NCI-H1105 treated with DMSO at 0.1 percent for 48 hours (cell line): ENCODE data around the gene KCNH2.
"Not testable (repeated sequence)": the region's sequence is repeated elsewhere in the genome, so short reads cannot be mapped to it uniquely, and the experiment has no call there.

Experiments used
- DNase-seq: peaks from one replicate; lab custom pipeline; 2025; lab: John Stamatoyannopoulos, UW

KCNH2 gene

GRCh38 chr7:150978126-150978789 lies at the start of gene KCNH2:
KCNH2 (minus strand) TSS chr7:150978321; CDS start chr7:150977913, 408 bp downstream.
- DNase-seq, result peak; percentile 89

- DNase-seq, result not testable (repeated sequence)
Measured at GRCh38 chr7:151027728-151028130, 49.6 kb upstream of the KCNH2 start.

- DNase-seq, result not testable (repeated sequence)
Measured at GRCh38 chr7:151026771-151027727, 48.9 kb upstream of the KCNH2 start.

- no peak for DNase-seq
Measured at GRCh38 chr7:151025924-151026671, 48.0 kb upstream of the KCNH2 start.

- DNase-seq, result no peak
Measured at GRCh38 chr7:151024435-151025056, 46.4 kb upstream of the KCNH2 start, which contains the start of gene ATG9B. ATG9B (minus strand) TSS chr7:151024494; CDS start chr7:151024423, 71 bp downstream.

- DNase-seq, result no peak
Measured at GRCh38 chr7:151023232-151023631, 45.1 kb upstream of the KCNH2 start.

- no peak for DNase-seq
Measured at GRCh38 chr7:151020231-151020630, 42.1 kb upstream of the KCNH2 start.

GRCh38 chr7:151019130-151019447 lies 41.0 kb upstream of the KCNH2 start:
- DNase-seq, result no peak

- no peak for DNase-seq
Measured at GRCh38 chr7:151018421-151019129, 40.5 kb upstream of the KCNH2 start.

GRCh38 chr7:151017953-151018420 lies 39.9 kb upstream of the KCNH2 start:
- DNase-seq, result no peak

- no peak for DNase-seq
Measured at GRCh38 chr7:151017370-151017952, 39.3 kb upstream of the KCNH2 start.

GRCh38 chr7:151016942-151017341 lies 38.8 kb upstream of the KCNH2 start:
- DNase-seq, result no peak

- DNase-seq, result no peak
Measured at GRCh38 chr7:151016505-151016904, 38.4 kb upstream of the KCNH2 start.

GRCh38 chr7:151015967-151016366 lies 37.8 kb upstream of the KCNH2 start:
- DNase-seq, result no peak

GRCh38 chr7:151014950-151015349 lies 36.8 kb upstream of the KCNH2 start:
- DNase-seq, result no peak

- peak; percentile 27 for DNase-seq
Measured at GRCh38 chr7:151013733-151014497, 35.8 kb upstream of the KCNH2 start.

- no peak for DNase-seq
Measured at GRCh38 chr7:151013356-151013732, 35.2 kb upstream of the KCNH2 start.

- peak; percentile 34 for DNase-seq
Measured at GRCh38 chr7:151012911-151013347, 34.8 kb upstream of the KCNH2 start.

GRCh38 chr7:151012031-151012692 lies 34.0 kb upstream of the KCNH2 start:
- DNase-seq, result no peak
